SK-N-SH treated with all-trans-retinoic acid at 6 μM for 48 hours (cell line): ENCODE results near the gene RPS5.

Experiments
- ATAC-seq: fragments of 200-7000 bp; cut with Tn5 transposase; 3 replicates; pipeline ENCODE4 v1.9.1; 2020; ENCODE audit warnings: mild to moderate bottlenecking, moderate library complexity
- CSRNP3 ChIP-seq: fragments of 250-450 bp; sonication (Bioruptor Pico); IDR thresholded peaks from 2 replicates; pipeline ENCODE4 v1.5.1; 2021; ENCODE audit warnings: mild to moderate bottlenecking, moderate library complexity
- ESRRG ChIP-seq: fragments of 250-450 bp; sonication (Bioruptor Pico); IDR thresholded peaks from 2 replicates; pipeline ENCODE4 v1.6.1; 2021; ENCODE audit warnings: mild to moderate bottlenecking
- GLIS3 ChIP-seq: fragments of 250-450 bp; sonication (Bioruptor Pico); IDR thresholded peaks from 2 replicates; pipeline ENCODE4 v1.5.0; 2020; ENCODE audit warnings: mild to moderate bottlenecking, moderate library complexity
- PATZ1 ChIP-seq: fragments of 250-450 bp; sonication (Bioruptor Pico); IDR thresholded peaks from 2 replicates; pipeline ENCODE4 v1.8.0; 2020; ENCODE audit warnings: mild to moderate bottlenecking, moderate library complexity, borderline replicate concordance
- POU6F1 ChIP-seq: fragments of 250-450 bp; sonication (Bioruptor Pico); IDR thresholded peaks from 2 replicates; pipeline ENCODE4 v1.8.0; 2021; ENCODE audit warnings: low read depth, mild to moderate bottlenecking, moderate library complexity, borderline replicate concordance
- PPARA ChIP-seq: fragments of 250-450 bp; sonication (Bioruptor Pico); IDR thresholded peaks from 2 replicates; pipeline ENCODE4 v1.5.0; 2020; ENCODE audit warnings: mild to moderate bottlenecking, borderline replicate concordance
- RARB ChIP-seq: fragments of 250-450 bp; sonication (Bioruptor Pico); IDR thresholded peaks from 2 replicates; pipeline ENCODE4 v1.8.0; 2021; ENCODE audit warnings: mild to moderate bottlenecking, moderate library complexity
- SNAI2 ChIP-seq: fragments of 250-450 bp; sonication (Bioruptor Pico); IDR thresholded peaks from 2 replicates; pipeline ENCODE4 v1.5.0; 2020; ENCODE audit warnings: mild to moderate bottlenecking, moderate library complexity
- TCF4 ChIP-seq: fragments of 250-450 bp; sonication (Bioruptor Pico); IDR thresholded peaks from 2 replicates; pipeline ENCODE4 v1.8.0; 2021; ENCODE audit warnings: mild to moderate bottlenecking, moderate library complexity, borderline replicate concordance
- TOX ChIP-seq: fragments of 250-450 bp; sonication (Bioruptor Pico); IDR thresholded peaks from 2 replicates; pipeline ENCODE4 v1.8.0; 2021; ENCODE audit warnings: mild to moderate bottlenecking, moderate library complexity, borderline replicate concordance
- TSHZ2 ChIP-seq: fragments of 250-450 bp; sonication (Bioruptor Pico); IDR thresholded peaks from 2 replicates; pipeline ENCODE4 v1.5.0; 2020; ENCODE audit warnings: mild to moderate bottlenecking, moderate library complexity
- ZC3H10 ChIP-seq: fragments of 250-450 bp; sonication (Bioruptor Pico); IDR thresholded peaks from 2 replicates; pipeline ENCODE4 v1.5.1; 2021; ENCODE audit warnings: mild to moderate bottlenecking, moderate library complexity
- ZFP3 ChIP-seq: fragments of 250-450 bp; sonication (Bioruptor Pico); IDR thresholded peaks from 2 replicates; pipeline ENCODE4 v1.5.0; 2020; ENCODE audit warnings: mild to moderate bottlenecking, moderate library complexity
- ZNF70 ChIP-seq: fragments of 450-650 bp; formaldehyde crosslinking; IDR thresholded peaks from 2 replicates; pipeline ENCODE4 v1.5.0; 2020; ENCODE audit warnings: mild to moderate bottlenecking, moderate library complexity
- ZNF8 ChIP-seq: fragments of 450-650 bp; formaldehyde crosslinking; IDR thresholded peaks from 2 replicates; pipeline ENCODE4 v1.5.0; 2020; ENCODE audit warnings: mild to moderate bottlenecking, moderate library complexity

The RPS5 gene

GRCh38 chr19:58380662-58381459 is 6.2 kb upstream of the RPS5 start, which contains the start of gene ZNF837:
Gene ZNF837, minus strand, starts transcription at chr19:58381030. Its CDS starts 11,698 bp downstream, at chr19:58369332.
- TF ChIP-seq TSHZ2 (CRISPR knock-in tag) (0 out of 2 replicates have a peak, but pooled peaks have one; percentile 20), ZFP3 (CRISPR knock-in tag) (peak; percentile 46; the same call in 1 of the 2 replicates), TOX (CRISPR knock-in tag) (no peak), ZNF70 (CRISPR knock-in tag) (no peak), TCF4 (no peak), POU6F1 (CRISPR knock-in tag) (peak; percentile 80), SNAI2 (no peak)
- peak; percentile 94 for ATAC-seq

GRCh38 chr19:58381460-58382212 is 5.4 kb upstream of the RPS5 start:
- ATAC-seq, result no peak
- TF ChIP-seq TSHZ2 (CRISPR knock-in tag), result no peak
- no peak for TF ChIP-seq PATZ1 (CRISPR knock-in tag)
- TF ChIP-seq RARB (CRISPR knock-in tag), result no peak
- TF ChIP-seq CSRNP3 (CRISPR knock-in tag), result no peak
- TF ChIP-seq GLIS3 (CRISPR knock-in tag), result no peak
- TF ChIP-seq ZC3H10 (CRISPR knock-in tag), result no peak

- ATAC-seq, result no peak
- TF ChIP-seq ESRRG (CRISPR knock-in tag) (no peak), ZNF8 (CRISPR knock-in tag) (no peak), PPARA (CRISPR knock-in tag) (no peak), TSHZ2 (CRISPR knock-in tag) (no peak)
Observed at GRCh38 chr19:58382997-58383603, 4.0 kb upstream of the RPS5 start.
